ENCODE data around the gene DNAH17. TPM values are rescaled to one million over a fixed set of nuclear protein-coding genes. Genes with fewer than 3 reads are reported as not detected.

DNAH17 gene
- total RNA-seq, 2 donors from 2014 or later: 0.13 to 0.64 TPM

GRCh38 chr17:78527345-78527744 is 49.9 kb downstream of the DNAH17 start:
- no peaks in the 10 kb centered on the region for H3K36me3 ChIP-seq (ENCODE audit: control insufficient read depth, insufficient read depth, low read length)
- H3K9ac ChIP-seq (ENCODE audit: extremely low read depth, low read length, poor library complexity, severe bottlenecking): no peak overlapping the region
- no peak overlapping the region for H3K4me3 Mint-ChIP-seq
- H3K27me3 ChIP-seq (ENCODE audit: control insufficient read depth, insufficient read depth, low read length, poor library complexity, severe bottlenecking): no peaks in the 10 kb centered on the region
- DNase-seq: no peak
- H3K4me3 ChIP-seq (ENCODE audit: low read length): no peak overlapping the region
- TF ChIP-seq CTCF (conservative IDR thresholded peaks at IDR 0.05): no peak
- no peaks in the 10 kb centered on the region for H3K36me3 Mint-ChIP-seq (ENCODE audit: low read depth)
- H3K9me3 ChIP-seq (ENCODE audit: control insufficient read depth, low read length): no peaks in the 10 kb centered on the region
- H3K27ac Mint-ChIP-seq: no peak overlapping the region
- H3K4me1 Mint-ChIP-seq: peaks cover 6% of the 10 kb centered on the region
- no peaks in the 10 kb centered on the region for H3K27me3 Mint-ChIP-seq (ENCODE audit: insufficient read depth)
- H3K27ac ChIP-seq (ENCODE audit: low read depth, low read length): no peak overlapping the region
- 100% methylated on average over 3 of the region's 4 CpGs; no CpG with 5 or more reads in 1 of the 2 experiments for WGBS, 2 experiments (ENCODE audit: insufficient coverage in 1 of 2, insufficient read length in 1 of 2)
- no peaks in the 10 kb centered on the region for H3K4me1 ChIP-seq (ENCODE audit: control insufficient read depth, insufficient read depth, low read length)
- no peaks in the 10 kb centered on the region for H3K9me3 Mint-ChIP-seq

- no peak for TF ChIP-seq CTCF (conservative IDR thresholded peaks at IDR 0.05)
- Histone ChIP-seq H3K9me3 (ENCODE audit: control insufficient read depth, low read length) (no peaks in the 10 kb centered on the region), H3K9ac (ENCODE audit: extremely low read depth, low read length, poor library complexity, severe bottlenecking) (no peak overlapping the region), H3K4me1 (ENCODE audit: control insufficient read depth, insufficient read depth, low read length) (no peaks in the 10 kb centered on the region), H3K4me3 (ENCODE audit: low read length) (no peak overlapping the region), H3K27me3 (ENCODE audit: control insufficient read depth, insufficient read depth, low read length, poor library complexity, severe bottlenecking) (no peaks in the 10 kb centered on the region), H3K36me3 (ENCODE audit: control insufficient read depth, insufficient read depth, low read length) (no peaks in the 10 kb centered on the region), H3K27ac (ENCODE audit: low read depth, low read length) (no peak overlapping the region)
- no peaks in the 10 kb centered on the region for H3K36me3 Mint-ChIP-seq (ENCODE audit: low read depth)
- peak; percentile 72 for DNase-seq
- H3K4me3 Mint-ChIP-seq: no peak overlapping the region
- H3K27me3 Mint-ChIP-seq (ENCODE audit: insufficient read depth): peaks cover 2% of the 10 kb centered on the region
- H3K4me1 Mint-ChIP-seq: peaks cover 6% of the 10 kb centered on the region
- no peaks in the 10 kb centered on the region for H3K9me3 Mint-ChIP-seq
- WGBS, 2 experiments (ENCODE audit: insufficient coverage in 1 of 2, insufficient read length in 1 of 2): 91 to 93% methylated on average over 27 to 30 of the region's 30 CpGs
- no peak overlapping the region for H3K27ac Mint-ChIP-seq
Measured at GRCh38 chr17:78526231-78527025, 50.8 kb downstream of the DNAH17 start.

DNA sequence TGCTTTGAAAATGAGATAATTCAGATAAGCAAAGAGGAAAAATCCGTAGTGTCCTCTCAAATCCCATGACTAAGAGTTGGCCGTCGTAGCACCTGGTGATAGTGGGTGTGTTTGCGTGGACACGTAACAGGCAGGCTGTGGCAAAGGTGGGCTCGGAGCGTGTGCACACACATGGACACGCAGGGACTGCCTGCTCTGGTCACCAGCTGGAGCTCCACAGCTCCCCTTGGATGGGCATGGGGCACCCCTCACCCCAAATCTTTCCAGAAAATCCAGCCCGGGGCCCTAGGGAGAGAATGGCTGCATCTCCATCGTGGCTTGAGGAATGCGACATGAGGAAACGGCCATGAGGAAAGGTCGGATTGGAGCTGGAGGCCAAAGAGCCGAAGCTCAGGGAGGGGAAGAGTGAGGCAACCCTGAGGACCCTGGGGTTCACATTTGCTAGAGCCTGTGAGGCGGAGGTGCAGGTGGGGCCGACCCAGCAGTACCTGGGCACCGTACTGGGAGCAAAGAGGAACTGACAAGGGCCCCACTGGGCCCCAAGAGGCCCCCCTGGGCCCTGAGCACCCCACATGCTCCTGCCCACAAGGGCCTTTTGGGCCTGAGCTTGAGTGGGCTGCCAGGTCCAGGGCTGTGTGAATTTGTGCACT is 51.6 kb downstream of the DNAH17 start:
- no peak overlapping the region for H3K9ac ChIP-seq (ENCODE audit: extremely low read depth, low read length, poor library complexity, severe bottlenecking)
- Mint-ChIP-seq H3K4me3 (no peak overlapping the region), H3K9me3 (no peaks in the 10 kb centered on the region), H3K27ac (no peak overlapping the region), H3K27me3 (ENCODE audit: insufficient read depth) (peaks cover 2% of the 10 kb centered on the region), H3K4me1 (peaks cover 6% of the 10 kb centered on the region), H3K36me3 (ENCODE audit: low read depth) (no peaks in the 10 kb centered on the region)
- no peak overlapping the region for H3K4me3 ChIP-seq (ENCODE audit: low read length)
- H3K27me3 ChIP-seq (ENCODE audit: control insufficient read depth, insufficient read depth, low read length, poor library complexity, severe bottlenecking): no peaks in the 10 kb centered on the region
- 93 to 96% methylated on average over 14 to 17 of the region's 17 CpGs for WGBS, 2 experiments (ENCODE audit: insufficient coverage in 1 of 2, insufficient read length in 1 of 2)
- TF ChIP-seq CTCF (conservative IDR thresholded peaks at IDR 0.05): no peak
- no peaks in the 10 kb centered on the region for H3K36me3 ChIP-seq (ENCODE audit: control insufficient read depth, insufficient read depth, low read length)
- peak; percentile 26 for DNase-seq
- H3K9me3 ChIP-seq (ENCODE audit: control insufficient read depth, low read length): no peaks in the 10 kb centered on the region
- H3K27ac ChIP-seq (ENCODE audit: low read depth, low read length): no peak overlapping the region
- no peaks in the 10 kb centered on the region for H3K4me1 ChIP-seq (ENCODE audit: control insufficient read depth, insufficient read depth, low read length)

Data from endodermal cell (in vitro differentiated cells).